ENCODE data around the gene NUDT16L1. TPM values are rescaled to one million over a fixed set of nuclear protein-coding genes. Genes with fewer than 3 reads are reported as not detected.
A peak's percentile ranks its signal among the peaks of the same experiment; 100 is the strongest.

Gene NUDT16L1
- total and polyA plus RNA-seq, 2 of the 13 experiments (the other 11 are each of a cell fraction or from before 2014, with no cell fraction given), result 28.0 to 40.5 TPM

DNA sequence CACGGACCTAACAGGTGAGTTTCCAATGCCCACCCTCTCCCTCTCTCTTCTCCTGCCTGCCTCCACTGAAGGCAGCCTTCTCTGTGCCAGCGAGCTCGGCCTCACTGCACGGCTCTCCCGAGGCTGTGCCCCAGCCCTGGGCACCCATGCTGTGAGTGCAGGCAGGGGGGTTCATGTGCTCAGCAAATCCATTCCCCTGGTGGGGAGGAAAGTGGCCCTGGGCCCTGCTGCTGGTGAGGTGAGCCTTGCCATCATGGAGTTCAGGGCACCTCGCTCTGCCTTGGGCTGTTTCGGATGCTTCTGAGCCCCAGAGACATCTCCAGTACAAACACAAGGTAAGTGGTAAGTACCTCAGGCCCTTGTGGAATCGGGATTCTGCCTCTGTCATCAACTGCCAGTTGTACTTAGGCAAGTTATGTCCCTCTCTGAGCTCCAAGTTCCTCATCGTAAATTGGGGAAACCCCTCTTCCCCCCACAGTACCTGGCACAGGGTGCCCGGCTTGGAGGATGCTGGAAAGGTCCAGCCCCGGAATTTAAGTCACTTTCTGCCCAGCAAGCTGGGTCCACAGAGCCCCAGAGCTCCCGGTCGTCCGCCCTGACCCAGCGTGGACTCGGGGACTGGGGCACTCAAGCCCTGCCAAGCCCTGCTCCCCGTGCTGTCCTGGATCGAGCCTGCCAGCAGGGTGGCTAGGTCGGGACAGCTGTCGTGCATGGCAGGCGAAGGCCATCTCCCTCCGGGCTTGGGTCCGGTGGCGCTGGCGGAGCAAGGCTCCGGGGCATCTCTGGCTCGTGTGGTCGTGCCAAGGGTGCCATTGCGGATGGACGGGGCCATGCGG is 684 bp upstream of the NUDT16L1 start (continued):
- TF ChIP-seq ZNF317 (CRISPR knock-in tag; IDR thresholded peaks at IDR 0.05) (no peak), HOXA5 (CRISPR knock-in tag; IDR thresholded peaks at IDR 0.05) (no peak), KLF15 (CRISPR knock-in tag; IDR thresholded peaks at IDR 0.05; ENCODE audit: borderline replicate concordance) (no peak), ZNF75D (CRISPR knock-in tag; IDR thresholded peaks at IDR 0.05; ENCODE audit: borderline replicate concordance) (no peak), ZNF333 (CRISPR knock-in tag; IDR thresholded peaks at IDR 0.05; ENCODE audit: borderline replicate concordance) (no peak), SAFB2 (CRISPR knock-in tag; IDR thresholded peaks at IDR 0.05; ENCODE audit: borderline replicate concordance, low read depth) (no peak), ZNF256 (CRISPR knock-in tag; conservative IDR thresholded peaks at IDR 0.05) (no peak), SP5 (CRISPR knock-in tag; IDR thresholded peaks at IDR 0.05; ENCODE audit: borderline replicate concordance, low read depth) (no peak), ZNF644 (CRISPR knock-in tag; IDR thresholded peaks at IDR 0.05; ENCODE audit: low read depth) (no peak), CAMTA2 (CRISPR knock-in tag; IDR thresholded peaks at IDR 0.05; ENCODE audit: borderline replicate concordance) (no peak), ZBTB7B (CRISPR knock-in tag; IDR thresholded peaks at IDR 0.05) (no peak), GFI1 (CRISPR knock-in tag; IDR thresholded peaks at IDR 0.05; ENCODE audit: borderline replicate concordance) (no peak), RFX3 (CRISPR knock-in tag; IDR thresholded peaks at IDR 0.05) (no peak), SETDB1 (CRISPR knock-in tag; IDR thresholded peaks at IDR 0.05; ENCODE audit: borderline replicate concordance) (no peak), ZNF598 (CRISPR knock-in tag; IDR thresholded peaks at IDR 0.05; ENCODE audit: borderline replicate concordance) (no peak), NKX3-1 (CRISPR knock-in tag; IDR thresholded peaks at IDR 0.05) (no peak), ZNF772 (CRISPR knock-in tag; IDR thresholded peaks at IDR 0.05) (no peak), ZNF326 (CRISPR knock-in tag; IDR thresholded peaks at IDR 0.05; ENCODE audit: borderline replicate concordance) (no peak), NRL (CRISPR knock-in tag; IDR thresholded peaks at IDR 0.05; ENCODE audit: borderline replicate concordance) (no peak), ZNF441 (CRISPR knock-in tag; IDR thresholded peaks at IDR 0.05; ENCODE audit: borderline replicate concordance) (no peak), ZSCAN29 (CRISPR knock-in tag; conservative IDR thresholded peaks at IDR 0.05) (no peak), RBM39 (IDR thresholded peaks at IDR 0.05; ENCODE audit: low read depth, low read length, poor library complexity, severe bottlenecking) (peak; percentile 29), KDM3A (CRISPR knock-in tag; IDR thresholded peaks at IDR 0.05; ENCODE audit: low read depth) (no peak)
- TF ChIP-seq, protein P1, sequence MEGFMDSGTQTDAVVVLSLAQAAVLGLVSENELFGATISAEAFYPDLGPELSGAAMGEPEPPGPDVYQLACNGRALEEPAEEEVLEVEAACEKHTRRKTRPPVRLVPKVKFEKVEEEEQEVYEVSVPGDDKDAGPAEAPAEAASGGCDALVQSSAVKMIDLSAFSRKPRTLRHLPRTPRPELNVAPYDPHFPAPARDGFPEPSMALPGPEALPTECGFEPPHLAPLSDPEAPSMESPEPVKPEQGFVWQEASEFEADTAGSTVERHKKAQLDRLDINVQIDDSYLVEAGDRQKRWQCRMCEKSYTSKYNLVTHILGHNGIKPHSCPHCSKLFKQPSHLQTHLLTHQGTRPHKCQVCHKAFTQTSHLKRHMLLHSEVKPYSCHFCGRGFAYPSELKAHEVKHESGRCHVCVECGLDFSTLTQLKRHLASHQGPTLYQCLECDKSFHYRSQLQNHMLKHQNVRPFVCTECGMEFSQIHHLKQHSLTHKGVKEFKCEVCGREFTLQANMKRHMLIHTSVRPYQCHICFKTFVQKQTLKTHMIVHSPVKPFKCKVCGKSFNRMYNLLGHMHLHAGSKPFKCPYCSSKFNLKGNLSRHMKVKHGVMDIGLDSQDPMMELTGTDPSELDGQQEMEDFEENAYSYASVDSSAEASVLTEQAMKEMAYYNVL (CRISPR knock-in tag; IDR thresholded peaks at IDR 0.05; ENCODE audit: borderline replicate concordance), result no peak
- TF ChIP-seq, protein P2, sequence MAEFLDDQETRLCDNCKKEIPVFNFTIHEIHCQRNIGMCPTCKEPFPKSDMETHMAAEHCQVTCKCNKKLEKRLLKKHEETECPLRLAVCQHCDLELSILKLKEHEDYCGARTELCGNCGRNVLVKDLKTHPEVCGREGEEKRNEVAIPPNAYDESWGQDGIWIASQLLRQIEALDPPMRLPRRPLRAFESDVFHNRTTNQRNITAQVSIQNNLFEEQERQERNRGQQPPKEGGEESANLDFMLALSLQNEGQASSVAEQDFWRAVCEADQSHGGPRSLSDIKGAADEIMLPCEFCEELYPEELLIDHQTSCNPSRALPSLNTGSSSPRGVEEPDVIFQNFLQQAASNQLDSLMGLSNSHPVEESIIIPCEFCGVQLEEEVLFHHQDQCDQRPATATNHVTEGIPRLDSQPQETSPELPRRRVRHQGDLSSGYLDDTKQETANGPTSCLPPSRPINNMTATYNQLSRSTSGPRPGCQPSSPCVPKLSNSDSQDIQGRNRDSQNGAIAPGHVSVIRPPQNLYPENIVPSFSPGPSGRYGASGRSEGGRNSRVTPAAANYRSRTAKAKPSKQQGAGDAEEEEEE (CRISPR knock-in tag; IDR thresholded peaks at IDR 0.05; ENCODE audit: borderline replicate concordance), result no peak
- TF ChIP-seq, protein P3, sequence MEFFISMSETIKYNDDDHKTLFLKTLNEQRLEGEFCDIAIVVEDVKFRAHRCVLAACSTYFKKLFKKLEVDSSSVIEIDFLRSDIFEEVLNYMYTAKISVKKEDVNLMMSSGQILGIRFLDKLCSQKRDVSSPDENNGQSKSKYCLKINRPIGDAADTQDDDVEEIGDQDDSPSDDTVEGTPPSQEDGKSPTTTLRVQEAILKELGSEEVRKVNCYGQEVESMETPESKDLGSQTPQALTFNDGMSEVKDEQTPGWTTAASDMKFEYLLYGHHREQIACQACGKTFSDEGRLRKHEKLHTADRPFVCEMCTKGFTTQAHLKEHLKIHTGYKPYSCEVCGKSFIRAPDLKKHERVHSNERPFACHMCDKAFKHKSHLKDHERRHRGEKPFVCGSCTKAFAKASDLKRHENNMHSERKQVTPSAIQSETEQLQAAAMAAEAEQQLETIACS (CRISPR knock-in tag; IDR thresholded peaks at IDR 0.05), result no peak

All from HepG2 (cell line).